Measurements from ENCODE around the gene INHBC.
"Not testable (repeated sequence)": the region's sequence is repeated elsewhere in the genome, so short reads cannot be mapped to it uniquely, and the experiment has no call there.

Gene INHBC

GRCh38 chr12:57488402-57489156 lies 54.0 kb downstream of the INHBC start:
- DNase-seq (ENCODE audit: extremely low read depth, insufficient read length) = no peak
- Histone ChIP-seq H3K36me3 (ENCODE audit: control insufficient read depth, insufficient read depth, low read length) (peaks cover 20% of the 10 kb centered on the region), H3K27me3 (replicated peaks; ENCODE audit: control insufficient read depth, insufficient read depth, low read length) (no peaks in the 10 kb centered on the region), H3K4me3 (replicated peaks; ENCODE audit: low read depth, low read length) (peak overlapping the region; percentile 99)
- no peak for TF ChIP-seq CTCF (IDR thresholded peaks at IDR 0.05; ENCODE audit: insufficient read depth, low read length, poor library complexity, severe bottlenecking)

GRCh38 chr12:57489157-57489641 lies 54.6 kb downstream of the INHBC start:
- DNase-seq (ENCODE audit: extremely low read depth, insufficient read length) = no peak
- peak overlapping the region; percentile 99 for H3K4me3 ChIP-seq (replicated peaks; ENCODE audit: low read depth, low read length)
- H3K36me3 ChIP-seq (ENCODE audit: control insufficient read depth, insufficient read depth, low read length) = peaks cover 20% of the 10 kb centered on the region
- no peak for TF ChIP-seq CTCF (IDR thresholded peaks at IDR 0.05; ENCODE audit: insufficient read depth, low read length, poor library complexity, severe bottlenecking)
- H3K27me3 ChIP-seq (replicated peaks; ENCODE audit: control insufficient read depth, insufficient read depth, low read length) = no peaks in the 10 kb centered on the region

GRCh38 chr12:57490126-57490525 lies 55.5 kb downstream of the INHBC start:
- no peak for DNase-seq (ENCODE audit: extremely low read depth, insufficient read length)
- Histone ChIP-seq H3K4me3 (replicated peaks; ENCODE audit: low read depth, low read length) (no peak overlapping the region), H3K36me3 (ENCODE audit: control insufficient read depth, insufficient read depth, low read length) (peaks cover 20% of the 10 kb centered on the region), H3K27me3 (replicated peaks; ENCODE audit: control insufficient read depth, insufficient read depth, low read length) (no peaks in the 10 kb centered on the region)
- no peak for TF ChIP-seq CTCF (IDR thresholded peaks at IDR 0.05; ENCODE audit: insufficient read depth, low read length, poor library complexity, severe bottlenecking)

- no peak for TF ChIP-seq CTCF (IDR thresholded peaks at IDR 0.05; ENCODE audit: insufficient read depth, low read length, poor library complexity, severe bottlenecking)
- no peak overlapping the region for H3K4me3 ChIP-seq (replicated peaks; ENCODE audit: low read depth, low read length)
- DNase-seq (ENCODE audit: extremely low read depth, insufficient read length) = no peak
- peaks cover 20% of the 10 kb centered on the region for H3K36me3 ChIP-seq (ENCODE audit: control insufficient read depth, insufficient read depth, low read length)
- H3K27me3 ChIP-seq (replicated peaks; ENCODE audit: control insufficient read depth, insufficient read depth, low read length) = no peaks in the 10 kb centered on the region
Measured at GRCh38 chr12:57491393-57492280, 57.1 kb downstream of the INHBC start.

GRCh38 chr12:57495051-57495701 lies 60.6 kb downstream of the INHBC start:
- not testable (repeated sequence) for H3K27me3 ChIP-seq (replicated peaks; ENCODE audit: control insufficient read depth, insufficient read depth, low read length); DNase-seq (ENCODE audit: extremely low read depth, insufficient read length); H3K4me3 ChIP-seq (replicated peaks; ENCODE audit: low read depth, low read length)
- H3K36me3 ChIP-seq (ENCODE audit: control insufficient read depth, insufficient read depth, low read length) = peaks cover 25% of the 10 kb centered on the region
